GM12878 (cell line): ENCODE measurements around the gene CALY. TPM values are rescaled to one million over a fixed set of nuclear protein-coding genes. Genes with fewer than 3 reads are reported as not detected.

Experiments
- ATAC-seq: fragments of 200-7000 bp; cut with Tn5 transposase; 3 replicates; pipeline ENCODE4 v1.9.1; 2020; ENCODE audit warnings: mild to moderate bottlenecking, moderate library complexity
- BruUV-seq: library from RNA; stranded (reverse); fragments of 400-500 nt; replicated peaks from 2 replicates; lab custom pipeline; 2021; lab: Mats Ljungman, UMichigan
- CTCF ChIA-PET: fragments of 300-600 bp; sonication (Branson Sonifier 250); formaldehyde crosslinking; extraction: SDS; loops from one replicate; lab custom pipeline; 2021; ENCODE audit warnings: inconsistent platforms; lab: Yijun Ruan, JAX
- POLR2A ChIA-PET: fragments of 350-600 bp; formaldehyde crosslinking; extraction: SDS; loops from one replicate; lab custom pipeline; 2021; ENCODE audit warnings: inconsistent platforms; lab: Charles Lee
- RAD21 ChIA-PET: fragments of 300-600 bp; sonication (Branson Sonifier 250); formaldehyde crosslinking; loops from one replicate; lab custom pipeline; 2023; ENCODE audit warnings: antibody characterized with exemption; ENCODE audit not compliant: unreplicated experiment; lab: Charles Lee
- SMC1A ChIA-PET: fragments of 300-600 bp; sonication (Branson Sonifier 250); formaldehyde crosslinking; loops from one replicate; lab custom pipeline; 2023; ENCODE audit not compliant: unreplicated experiment, uncharacterized antibody; lab: Charles Lee
- DNase-seq: peaks from one replicate; pipeline ENCODE4 v3.0.0-alpha.2; 2011; ENCODE audit warnings: low read depth, low spot score
- FAIRE-seq: peaks from 3 replicates; lab custom pipeline; 2011; peaks lifted over from hg19 to GRCh38; lab: Jason Lieb, UNC
- H2AFZ ChIP-seq: 2 replicates; pipeline ENCODE4 v1.6.0; 2011; ENCODE audit warnings: low read depth, low read length, control low read depth; ENCODE audit not compliant: control insufficient read depth
- H3K27ac ChIP-seq: 2 replicates; pipeline ENCODE4 v1.5.1; 2011; ENCODE audit warnings: control low read depth; ENCODE audit not compliant: control insufficient read depth, insufficient read depth
- H3K27me3 ChIP-seq, 2 experiments: replicated peaks in 1 of 2; 2 replicates each; pipeline versions ENCODE4 v1.6.0 to v1.6.1; 2011; ENCODE audit warnings: low read length in 1 of 2; ENCODE audit not compliant: control insufficient read depth in 2 of 2, insufficient read depth in 2 of 2
- H3K36me3 ChIP-seq, 2 experiments: 2 replicates each; pipeline ENCODE4 v1.5.1; 2011; ENCODE audit warnings: low read length in 1 of 2; ENCODE audit not compliant: control insufficient read depth in 2 of 2, insufficient read depth in 2 of 2
- H3K4me1 ChIP-seq: 2 replicates; pipeline ENCODE4 v1.6.1; 2011; ENCODE audit warnings: mild to moderate bottlenecking, low read length, moderate library complexity, mixed read lengths; ENCODE audit not compliant: control insufficient read depth, insufficient read depth
- H3K4me2 ChIP-seq: 2 replicates; pipeline ENCODE4 v1.6.0; 2011; ENCODE audit warnings: control low read depth; ENCODE audit not compliant: control insufficient read depth, insufficient read depth
- H3K4me3 ChIP-seq: fragments of 200-600 bp; sonication (generic); 2 replicates; pipeline ENCODE4 v1.5.1; 2016
- H3K79me2 ChIP-seq: 2 replicates; pipeline ENCODE4 v1.6.0; 2011; ENCODE audit warnings: low read length; ENCODE audit not compliant: control insufficient read depth, insufficient read depth
- H3K9ac ChIP-seq: 2 replicates; pipeline ENCODE4 v1.8.0; 2011; ENCODE audit warnings: low read length, control low read depth, mixed read lengths; ENCODE audit not compliant: control insufficient read depth, insufficient read depth
- H3K9me3 ChIP-seq: replicated peaks from 3 replicates; pipeline ENCODE4 v1.5.1; 2011; ENCODE audit warnings: mild to moderate bottlenecking, low read length; ENCODE audit not compliant: control insufficient read depth, insufficient read depth
- H4K20me1 ChIP-seq: 2 replicates; pipeline ENCODE4 v1.6.0; 2011; ENCODE audit not compliant: control insufficient read depth, insufficient read depth
- HDGF ChIP-seq: fragments of 450-650 bp; IDR thresholded peaks from 2 replicates; pipeline ENCODE4 v1.6.1; 2016; ENCODE audit warnings: antibody characterized with exemption
- POLR2A ChIP-seq: IDR thresholded peaks from 2 replicates; pipeline ENCODE4 v1.6.1; 2011; ENCODE audit warnings: low read depth, mild to moderate bottlenecking, low read length
- RELB ChIP-seq: fragments of 450-650 bp; IDR thresholded peaks from 2 replicates; pipeline ENCODE4 v1.6.1; 2017; ENCODE audit warnings: low read depth, mild to moderate bottlenecking, moderate library complexity
- WGBS: methylation state at CpG from one replicate; pipeline ENCODE4 v1.1.6; 2016; ENCODE audit warnings: low lambda C conversion rate; ENCODE audit not compliant: insufficient replicate concordance, insufficient coverage; ENCODE audit errors: missing lambda C conversion rate; 5-methylcytosine and 5-hydroxymethylcytosine counted together
- in situ Hi-C: fragments of 300-500 bp; cut with MboI; formaldehyde crosslinking; loops from 9 replicates; pipeline ENCODE4 v1.14.3; 2018; ENCODE audit warnings: mixed read lengths
- intact Hi-C: fragments of 100-400 bp; cut with micrococcal nuclease; formaldehyde crosslinking; loops from one replicate; pipeline ENCODE4 v1.14.2; 2022; ENCODE audit not compliant: unreplicated experiment
- polyA plus RNA-seq, 11 experiments: library from polyadenylated mRNA; depleted of rRNA in 4 of 11; unstranded in 6 of 11; stranded (reverse) in 5 of 11; fragments of >200 nt; fragmentation: Nextera tagmentation in 4 of 11; fragmentation: Illumina TruSeq in 1 of 11; extraction: Ambion mirVana in 4 of 11; extraction: Trizol in 1 of 11; gene quantifications; 1 replicate in 1 of 11; 2 replicates in 10 of 11; pipeline versions ENCODE4 v1.2.1 to v1.2.3, GENCODE V29; 2011 to 2016; ENCODE audit warnings: inconsistent platforms in 2 of 11, missing spikeins in 2 of 11, low read depth in 1 of 11
- total RNA-seq, 4 experiments: library from RNA; depleted of rRNA in 3 of 4; stranded (reverse); fragments of >200 nt in 3 of 4; fragmentation: Illumina TruSeq in 1 of 4; extraction: Trizol in 1 of 4; gene quantifications; 2 replicates each; pipeline versions ENCODE4 v1.2.1 to v1.2.3, GENCODE V29; 2013 to 2021

CALY gene
- total and polyA plus RNA-seq, 10 of the 15 experiments (the other 5 are each of a cell fraction or from before 2014, with no cell fraction given) = 0.07 TPM; not detected in 9

- Histone ChIP-seq H3K9ac (peak overlapping the region; percentile 70), H3K4me2 (peak overlapping the region; percentile 68), H3K27ac (peak overlapping the region; percentile 48; the same call in 1 of the 2 replicates), H3K4me3 (peak overlapping the region; percentile 85), H3K4me1 (peaks cover 9% of the 10 kb centered on the region), H3K9me3 (no peaks in the 10 kb centered on the region), H3K79me2 (peaks cover 3% of the 10 kb centered on the region; the same call in 1 of the 2 replicates), H3K36me3 (no peaks in the 10 kb centered on the region), H3K27me3 (no peaks in the 10 kb centered on the region), H2AFZ (peak overlapping the region; percentile 80), H4K20me1 (no peaks in the 10 kb centered on the region)
- in situ Hi-C loops (no loop called here), intact Hi-C loops (no loop called here)
- 76% methylated on average over 31 of the region's 36 CpGs for WGBS
- POLR2A ChIA-PET = interaction anchor here (1.7 kb wide), 1 partner anchor 11 kb away, joined by 4 read pairs; no protein-coding TSS in a partner anchor
- RAD21 ChIA-PET = interaction anchor here (2.2 to 3.8 kb wide), 2 partner anchors 8 to 10 kb away, joined by 7 to 13 read pairs; no protein-coding TSS in a partner anchor
- no peak for DNase-seq
- no TSS peak for BruUV-seq
- ATAC-seq = no peak
- CTCF ChIA-PET = interaction anchor here (1.3 kb wide), 1 partner anchor 12 kb away, joined by 3 read pairs; no protein-coding TSS in a partner anchor
- TF ChIP-seq HDGF (0 out of 2 replicates have a peak, but pooled peaks have one; percentile 17), POLR2A (peak; percentile 13), RELB (no peak)
- FAIRE-seq = no peak
- SMC1A ChIA-PET = interaction anchor here (1.5 kb wide), 1 partner anchor 50 kb away, joined by 5 read pairs; no protein-coding TSS in a partner anchor
These were observed 43.3 kb upstream of the CALY start for GRCh38 chr10:133379801-133380666.
